Measurements from ENCODE around the gene GET4.

GRCh38 chr7:895451-896052, 19.2 kb downstream of the GET4 start:
- TF ChIP-seq CTCF (IDR thresholded peaks at IDR 0.05) (no peak), EZH2 (IDR thresholded peaks at IDR 0.05) (no peak)
